Panc1 (cell line): ENCODE measurements around the gene NOL4L. TPM values are rescaled to one million over a fixed set of nuclear protein-coding genes. Genes with fewer than 3 reads are reported as not detected.

Experiments
- ATAC-seq: fragments of 200-7000 bp; cut with Tn5 transposase; 2 replicates; pipeline ENCODE4 v1.9.1; 2020; ENCODE audit warnings: mild to moderate bottlenecking, moderate library complexity
- BruUV-seq: library from RNA; stranded (reverse); fragments of 400-500 nt; replicated peaks from 2 replicates; lab custom pipeline; 2021; lab: Mats Ljungman, UMichigan
- CTCF ChIA-PET: fragments of 300-600 bp; sonication (Branson Sonifier 250); formaldehyde crosslinking; loops from one replicate; lab custom pipeline; 2022; ENCODE audit warnings: antibody characterized with exemption; lab: Charles Lee
- POLR2A ChIA-PET: fragments of 300-600 bp; sonication (Branson Sonifier 250); formaldehyde crosslinking; loops from one replicate; lab custom pipeline; 2022; ENCODE audit warnings: antibody characterized with exemption; lab: Charles Lee
- DNase-seq: peaks from one replicate; pipeline ENCODE4 v3.0.0-alpha.2; 2010; ENCODE audit warnings: low read depth, low spot score
- H3K27ac ChIP-seq: 2 replicates; pipeline ENCODE4 v1.5.1; 2011; ENCODE audit warnings: mild to moderate bottlenecking, low read length, inconsistent platforms
- H3K27me3 ChIP-seq: fragments of 200-500 bp; sonication (Bioruptor generic); 2 replicates; pipeline ENCODE4 v1.6.0; 2014; ENCODE audit warnings: low read length, inconsistent platforms; ENCODE audit not compliant: control insufficient read depth, insufficient read depth
- H3K36me3 ChIP-seq: fragments of 200-500 bp; sonication (Bioruptor generic); 2 replicates; pipeline ENCODE4 v1.5.1; 2014; ENCODE audit warnings: inconsistent platforms, mild to moderate bottlenecking, low read length, moderate library complexity; ENCODE audit not compliant: control insufficient read depth, insufficient read depth
- H3K4me1 ChIP-seq: 2 replicates; pipeline ENCODE4 v1.5.1; 2011; ENCODE audit warnings: inconsistent platforms, mild to moderate bottlenecking, low read length, moderate library complexity; ENCODE audit not compliant: control insufficient read depth, insufficient read depth
- H3K4me3 ChIP-seq, 2 experiments: 2 replicates each; pipeline ENCODE4 v1.5.1; 2011 to 2012; ENCODE audit warnings: low read depth in 2 of 2, low read length in 2 of 2, mild to moderate bottlenecking in 2 of 2, inconsistent platforms in 1 of 2, moderate library complexity in 1 of 2
- H3K9me3 ChIP-seq: fragments of 200-500 bp; sonication (Bioruptor generic); 2 replicates; pipeline ENCODE4 v1.5.1; 2014; ENCODE audit warnings: low read depth, mild to moderate bottlenecking, inconsistent platforms, low read length, moderate library complexity; ENCODE audit not compliant: control insufficient read depth, insufficient read depth
- POLR2AphosphoS5 ChIP-seq: IDR thresholded peaks from 2 replicates; pipeline ENCODE4 v1.6.1; 2012; ENCODE audit warnings: mild to moderate bottlenecking, low read depth, low read length, moderate library complexity
- SIN3A ChIP-seq: IDR thresholded peaks from 2 replicates; pipeline ENCODE4 v1.6.1; 2012; ENCODE audit warnings: low read depth, mild to moderate bottlenecking, low read length, moderate library complexity, borderline replicate concordance; ENCODE audit not compliant: insufficient read depth
- TCF7L2 ChIP-seq: IDR thresholded peaks from 2 replicates; pipeline ENCODE4 v1.6.1; 2011; ENCODE audit warnings: mild to moderate bottlenecking, low read depth, low read length, inconsistent platforms
- in situ Hi-C: cut with HindIII; loops from 2 replicates; pipeline ENCODE4 v1.10.0; 2016; ENCODE audit warnings: low sequenced_read_pairs, low pct_unique_long_range_greater_than_20kb
- intact Hi-C: fragments of 100-400 bp; cut with micrococcal nuclease; formaldehyde crosslinking; loops from one replicate; pipeline ENCODE4 v1.10.0; 2022; ENCODE audit not compliant: unreplicated experiment
- total RNA-seq: library from RNA; stranded (reverse); gene quantifications from one replicate; pipeline ENCODE4 v1.2.1, GENCODE V29; 2021; ENCODE audit not compliant: unreplicated experiment
- TF ChIP-seq, protein P1 (sequence below): fragments of 450-650 bp; IDR thresholded peaks from 2 replicates; pipeline ENCODE4 v1.5.1; 2017; ENCODE audit warnings: mild to moderate bottlenecking
- TF ChIP-seq, protein P2 (sequence below), 2 experiments: IDR thresholded peaks; 2 replicates each; pipeline ENCODE4 v1.6.1; 2011 to 2012; ENCODE audit warnings: low read depth in 2 of 2, control low read depth in 1 of 2, low read length in 1 of 2, mild to moderate bottlenecking in 1 of 2, moderate library complexity in 1 of 2; ENCODE audit not compliant: insufficient read depth in 1 of 2

The NOL4L gene
- total RNA-seq, 1 experiment from 2014 or later, result 21.6 TPM

DNA sequence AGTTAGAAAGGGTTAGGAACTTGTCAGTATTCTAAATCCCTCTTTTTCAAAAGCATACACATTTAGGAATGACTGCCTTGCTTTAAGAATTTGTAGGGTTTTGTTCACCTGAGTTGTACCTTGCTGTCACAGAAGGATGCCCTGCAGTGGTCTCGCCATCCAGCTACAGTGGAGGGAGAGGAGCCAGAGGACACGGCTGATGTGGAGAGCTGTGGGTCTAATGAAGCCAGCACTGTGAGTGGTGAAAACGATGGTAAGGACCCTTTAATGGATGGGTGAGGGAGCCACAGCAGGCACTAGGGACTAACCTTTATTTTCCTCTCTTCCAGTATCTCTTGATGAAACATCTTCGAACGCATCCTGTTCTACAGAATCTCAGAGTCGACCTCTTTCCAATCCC, 157.1 kb downstream of the NOL4L start:
- ATAC-seq (no peak), DNase-seq (no peak)
- no peaks in the 10 kb centered on the region for H3K27me3 ChIP-seq
- in situ Hi-C loops (no loop called here), intact Hi-C loops (no loop called here)
- no peaks in the 10 kb centered on the region for H3K4me1 ChIP-seq
- no peak overlapping the region for H3K27ac ChIP-seq
- TF ChIP-seq POLR2AphosphoS5 (no peak), SIN3A (no peak), TCF7L2 (no peak)
- TF ChIP-seq, protein P1, sequence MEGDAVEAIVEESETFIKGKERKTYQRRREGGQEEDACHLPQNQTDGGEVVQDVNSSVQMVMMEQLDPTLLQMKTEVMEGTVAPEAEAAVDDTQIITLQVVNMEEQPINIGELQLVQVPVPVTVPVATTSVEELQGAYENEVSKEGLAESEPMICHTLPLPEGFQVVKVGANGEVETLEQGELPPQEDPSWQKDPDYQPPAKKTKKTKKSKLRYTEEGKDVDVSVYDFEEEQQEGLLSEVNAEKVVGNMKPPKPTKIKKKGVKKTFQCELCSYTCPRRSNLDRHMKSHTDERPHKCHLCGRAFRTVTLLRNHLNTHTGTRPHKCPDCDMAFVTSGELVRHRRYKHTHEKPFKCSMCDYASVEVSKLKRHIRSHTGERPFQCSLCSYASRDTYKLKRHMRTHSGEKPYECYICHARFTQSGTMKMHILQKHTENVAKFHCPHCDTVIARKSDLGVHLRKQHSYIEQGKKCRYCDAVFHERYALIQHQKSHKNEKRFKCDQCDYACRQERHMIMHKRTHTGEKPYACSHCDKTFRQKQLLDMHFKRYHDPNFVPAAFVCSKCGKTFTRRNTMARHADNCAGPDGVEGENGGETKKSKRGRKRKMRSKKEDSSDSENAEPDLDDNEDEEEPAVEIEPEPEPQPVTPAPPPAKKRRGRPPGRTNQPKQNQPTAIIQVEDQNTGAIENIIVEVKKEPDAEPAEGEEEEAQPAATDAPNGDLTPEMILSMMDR, result no peak
- TF ChIP-seq, protein P2, sequence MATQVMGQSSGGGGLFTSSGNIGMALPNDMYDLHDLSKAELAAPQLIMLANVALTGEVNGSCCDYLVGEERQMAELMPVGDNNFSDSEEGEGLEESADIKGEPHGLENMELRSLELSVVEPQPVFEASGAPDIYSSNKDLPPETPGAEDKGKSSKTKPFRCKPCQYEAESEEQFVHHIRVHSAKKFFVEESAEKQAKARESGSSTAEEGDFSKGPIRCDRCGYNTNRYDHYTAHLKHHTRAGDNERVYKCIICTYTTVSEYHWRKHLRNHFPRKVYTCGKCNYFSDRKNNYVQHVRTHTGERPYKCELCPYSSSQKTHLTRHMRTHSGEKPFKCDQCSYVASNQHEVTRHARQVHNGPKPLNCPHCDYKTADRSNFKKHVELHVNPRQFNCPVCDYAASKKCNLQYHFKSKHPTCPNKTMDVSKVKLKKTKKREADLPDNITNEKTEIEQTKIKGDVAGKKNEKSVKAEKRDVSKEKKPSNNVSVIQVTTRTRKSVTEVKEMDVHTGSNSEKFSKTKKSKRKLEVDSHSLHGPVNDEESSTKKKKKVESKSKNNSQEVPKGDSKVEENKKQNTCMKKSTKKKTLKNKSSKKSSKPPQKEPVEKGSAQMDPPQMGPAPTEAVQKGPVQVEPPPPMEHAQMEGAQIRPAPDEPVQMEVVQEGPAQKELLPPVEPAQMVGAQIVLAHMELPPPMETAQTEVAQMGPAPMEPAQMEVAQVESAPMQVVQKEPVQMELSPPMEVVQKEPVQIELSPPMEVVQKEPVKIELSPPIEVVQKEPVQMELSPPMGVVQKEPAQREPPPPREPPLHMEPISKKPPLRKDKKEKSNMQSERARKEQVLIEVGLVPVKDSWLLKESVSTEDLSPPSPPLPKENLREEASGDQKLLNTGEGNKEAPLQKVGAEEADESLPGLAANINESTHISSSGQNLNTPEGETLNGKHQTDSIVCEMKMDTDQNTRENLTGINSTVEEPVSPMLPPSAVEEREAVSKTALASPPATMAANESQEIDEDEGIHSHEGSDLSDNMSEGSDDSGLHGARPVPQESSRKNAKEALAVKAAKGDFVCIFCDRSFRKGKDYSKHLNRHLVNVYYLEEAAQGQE (IDR thresholded peaks at IDR 0.05; ENCODE audit: insufficient read depth in 1 of 2, low read depth in 2 of 2, low read length in 1 of 2), result no peak
- H3K4me3 ChIP-seq, result no peak overlapping the region
- peaks cover 45% of the 10 kb centered on the region for H3K36me3 ChIP-seq
- no TSS peak for BruUV-seq
- H3K9me3 ChIP-seq, result no peaks in the 10 kb centered on the region
- ChIA-PET POLR2A (no interaction called here), CTCF (no interaction called here)

DNA sequence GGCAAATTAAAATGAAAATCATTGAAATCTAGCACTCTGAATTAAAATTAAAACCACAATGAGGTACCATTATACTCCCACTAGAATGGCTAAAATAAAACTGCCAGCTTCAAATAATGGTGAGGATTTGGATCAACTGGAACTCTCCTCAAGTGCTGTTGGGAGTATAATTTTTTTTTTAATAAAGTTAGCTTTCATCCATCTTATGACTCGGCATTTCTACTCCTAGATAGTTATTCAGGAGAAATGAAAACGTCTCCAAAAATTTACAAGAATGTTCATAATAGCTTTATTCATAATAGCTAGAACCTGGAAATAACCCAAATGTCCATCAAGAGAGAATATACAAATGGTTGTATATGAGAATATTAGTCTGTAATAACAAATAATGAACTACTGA, 163.8 kb downstream of the NOL4L start:
- H3K27ac ChIP-seq, result no peak overlapping the region
- H3K27me3 ChIP-seq, result no peaks in the 10 kb centered on the region
- in situ Hi-C loops, result loop anchor here (5.0 kb wide), 1 partner anchor 59 kb away; no protein-coding TSS in a partner anchor
- H3K4me1 ChIP-seq, result no peaks in the 10 kb centered on the region
- POLR2A ChIA-PET, result interaction anchor here (0.7 kb wide), 2 partner anchors 22 to 879 kb away, joined by 4 read pairs; no protein-coding TSS in a partner anchor
- no peak overlapping the region for H3K4me3 ChIP-seq
- intact Hi-C loops, result no loop called here
- ATAC-seq, result no peak
- TF ChIP-seq, protein P2 (IDR thresholded peaks at IDR 0.05; ENCODE audit: insufficient read depth in 1 of 2, low read depth in 2 of 2, low read length in 1 of 2), result no peak
- no peak for TF ChIP-seq TCF7L2
- BruUV-seq, result no TSS peak
- DNase-seq, result no peak
- H3K36me3 ChIP-seq, result no peaks in the 10 kb centered on the region
- no peaks in the 10 kb centered on the region for H3K9me3 ChIP-seq
- CTCF ChIA-PET, result interaction anchor here (0.6 to 0.7 kb wide), 2 partner anchors 208 to 515 kb away, joined by 3 to 7 read pairs; no protein-coding TSS in a partner anchor
